Measurements from ENCODE around the gene ACOX2.
A peak's percentile ranks its signal among the peaks of the same experiment; 100 is the strongest.

ACOX2 gene

GRCh38 chr3:58470363-58471024, 66.5 kb downstream of the ACOX2 start:
- no peak for DNase-seq

- DNase-seq, result no peak
These were observed 67.9 kb downstream of the ACOX2 start for GRCh38 chr3:58469096-58469495.

GRCh38 chr3:58466899-58467563, 70.0 kb downstream of the ACOX2 start:
- no peak for DNase-seq

GRCh38 chr3:58464866-58465265, 72.1 kb downstream of the ACOX2 start:
- peak; percentile 27 for DNase-seq

- no peak for DNase-seq
These were observed 73.1 kb downstream of the ACOX2 start for GRCh38 chr3:58463942-58464271.

GRCh38 chr3:58463181-58463941, 73.6 kb downstream of the ACOX2 start:
- DNase-seq, result peak; percentile 87

- DNase-seq, result no peak
These were observed 74.2 kb downstream of the ACOX2 start for GRCh38 chr3:58462829-58463180.

GRCh38 chr3:58459160-58459559, 77.8 kb downstream of the ACOX2 start:
- DNase-seq, result no peak
